Body of pancreas (tissue), 4 donors: Measurements from ENCODE around the gene PLCXD3. TPM values are rescaled to one million over a fixed set of nuclear protein-coding genes. Genes with fewer than 3 reads are reported as not detected.

Source experiments
- ATAC-seq: fragments of 150-250 bp; one replicate; pipeline ENCODE4 v1.9.1; 2016
- DNase-seq, 4 donors: peaks; one replicate each; pipeline ENCODE4 v3.0.0-alpha.2; 2019
- H3K27ac ChIP-seq, 4 donors: fragments of 200-600 bp; sonication (generic); 1 replicate in 3 of 4; 2 replicates in 1 of 4; pipeline versions ENCODE4 v1.5.1 to v1.6.1; 2016 to 2019; ENCODE audit warnings: mild to moderate bottlenecking in 1 of 4, mixed read lengths in 1 of 4, moderate library complexity in 1 of 4
- H3K27me3 ChIP-seq, 2 donors: fragments of 200-600 bp; sonication (generic); one replicate each; pipeline ENCODE4 v1.6.0; 2016; ENCODE audit warnings: mild to moderate bottlenecking in 1 of 2
- H3K36me3 ChIP-seq, 2 donors: fragments of 200-600 bp; sonication (generic); replicated peaks in 1 of 2; 2 replicates each; pipeline ENCODE4 v1.5.1; 2016; ENCODE audit warnings: low read depth in 2 of 2; ENCODE audit not compliant: insufficient read depth in 1 of 2
- H3K4me1 ChIP-seq: fragments of 200-600 bp; sonication (generic); one replicate; pipeline ENCODE4 v1.6.0; 2016
- H3K4me3 ChIP-seq, 2 donors: fragments of 200-600 bp; sonication (generic); 1 replicate in 1 of 2; 2 replicates in 1 of 2; pipeline ENCODE4 v1.5.1; 2016 to 2019
- H3K9me3 ChIP-seq, 3 donors: fragments of 200-600 bp; sonication (generic); 1 replicate in 2 of 3; 2 replicates in 1 of 3; pipeline ENCODE4 v1.5.1; 2016
- CTCF ChIP-seq, 7 experiments: fragments of 450-650 bp in 4 of 7; fragments of 200-600 bp in 3 of 7; sonication (generic) in 3 of 7; IDR thresholded peaks; one replicate each; pipeline ENCODE4 v1.5.1; 2016 to 2019; ENCODE audit warnings: antibody characterized with exemption in 7 of 7
- POLR2A ChIP-seq, 3 donors: fragments of 450-650 bp; IDR thresholded peaks; one replicate each; pipeline ENCODE4 v1.6.1; 2016; ENCODE audit warnings: antibody characterized with exemption in 3 of 3, mild to moderate bottlenecking in 2 of 3
- WGBS, 2 donors: methylation state at CpG; one replicate each; pipeline ENCODE4 v1.1.5; 2017; 5-methylcytosine and 5-hydroxymethylcytosine counted together
- intact Hi-C: fragments of 100-400 bp; cut with DNase I; formaldehyde crosslinking; loops from one replicate; pipeline ENCODE4 v1.15.1; 2023
- total RNA-seq, 2 donors: library from RNA; depleted of rRNA; stranded (reverse); fragments of >200 nt; gene quantifications; one replicate each; pipeline ENCODE4 v1.1.0, GENCODE V29; 2016

The PLCXD3 gene
- total RNA-seq, 2 donors from 2014 or later = 1.6 to 3.9 TPM

GRCh38 chr5:41420492-41421067, 89.8 kb downstream of the PLCXD3 start:
- ATAC-seq = no peak
- no peaks in the 10 kb centered on the region for H3K9me3 ChIP-seq
- H3K27ac ChIP-seq = no peak overlapping the region
- no peak for DNase-seq
- 82 to 85% methylated on average over 3 of the region's 3 CpGs for WGBS, 2 donors
- no peak overlapping the region for H3K4me3 ChIP-seq
- no peak for TF ChIP-seq CTCF (IDR thresholded peaks at IDR 0.05)
- intact Hi-C loops = no loop called here
- no peaks in the 10 kb centered on the region for H3K27me3 ChIP-seq
- H3K36me3 ChIP-seq = no peaks in the 10 kb centered on the region
- no peaks in the 10 kb centered on the region for H3K4me1 ChIP-seq

- 64 to 72% methylated on average over 2 of the region's 2 CpGs for WGBS, 2 donors
- ATAC-seq = no peak
- peaks cover 11% of the 10 kb centered on the region for H3K4me1 ChIP-seq
These were observed 92.0 kb downstream of the PLCXD3 start for GRCh38 chr5:41418220-41419031.

GRCh38 chr5:41416336-41416735, 94.1 kb downstream of the PLCXD3 start:
- Histone ChIP-seq H3K9me3 (no peaks in the 10 kb centered on the region), H3K27ac (no peak overlapping the region), H3K4me1 (peaks cover 11% of the 10 kb centered on the region), H3K36me3 (no peaks in the 10 kb centered on the region), H3K27me3 (no peaks in the 10 kb centered on the region), H3K4me3 (no peak overlapping the region)
- no peak for ATAC-seq
- TF ChIP-seq CTCF (IDR thresholded peaks at IDR 0.05) = no peak
- no peak for TF ChIP-seq POLR2A (IDR thresholded peaks at IDR 0.05)
- 86 to 91% methylated on average over 1 of the region's 1 CpG for WGBS, 2 donors
- intact Hi-C loops = no loop called here
- no peak for DNase-seq

More at GRCh38 chr5:41418220-41419031, 92.0 kb downstream of the PLCXD3 start:
- no peak for DNase-seq
- Histone ChIP-seq H3K4me3 (no peak overlapping the region), H3K27me3 (no peaks in the 10 kb centered on the region), H3K36me3 (no peaks in the 10 kb centered on the region), H3K9me3 (no peaks in the 10 kb centered on the region), H3K27ac (no peak overlapping the region)
- no peak for TF ChIP-seq POLR2A (IDR thresholded peaks at IDR 0.05)
- no peak for TF ChIP-seq CTCF (IDR thresholded peaks at IDR 0.05)
- intact Hi-C loops = no loop called here

- 63 to 77% methylated on average over 1 of the region's 1 CpG for WGBS, 2 donors
- intact Hi-C loops = no loop called here
- DNase-seq = no peak
- H3K27me3 ChIP-seq = no peaks in the 10 kb centered on the region
- no peaks in the 10 kb centered on the region for H3K36me3 ChIP-seq
- H3K27ac ChIP-seq = no peak overlapping the region
- peaks cover 11% of the 10 kb centered on the region for H3K4me1 ChIP-seq
- no peak overlapping the region for H3K4me3 ChIP-seq
- TF ChIP-seq POLR2A (IDR thresholded peaks at IDR 0.05) = no peak
- no peak for TF ChIP-seq CTCF (IDR thresholded peaks at IDR 0.05)
- H3K9me3 ChIP-seq = no peaks in the 10 kb centered on the region
- no peak for ATAC-seq
These were observed 95.2 kb downstream of the PLCXD3 start for GRCh38 chr5:41415242-41415641.
